HL-60/S4 (cell line): Measurements from ENCODE around the gene KCNK13.

Source experiments
- in situ Hi-C: fragments of 300-500 bp; cut with MboI; formaldehyde crosslinking; loops from 2 replicates; pipeline ENCODE4 v1.14.3; 2022; ENCODE audit warnings: low sequenced_read_pairs

The KCNK13 gene

DNA sequence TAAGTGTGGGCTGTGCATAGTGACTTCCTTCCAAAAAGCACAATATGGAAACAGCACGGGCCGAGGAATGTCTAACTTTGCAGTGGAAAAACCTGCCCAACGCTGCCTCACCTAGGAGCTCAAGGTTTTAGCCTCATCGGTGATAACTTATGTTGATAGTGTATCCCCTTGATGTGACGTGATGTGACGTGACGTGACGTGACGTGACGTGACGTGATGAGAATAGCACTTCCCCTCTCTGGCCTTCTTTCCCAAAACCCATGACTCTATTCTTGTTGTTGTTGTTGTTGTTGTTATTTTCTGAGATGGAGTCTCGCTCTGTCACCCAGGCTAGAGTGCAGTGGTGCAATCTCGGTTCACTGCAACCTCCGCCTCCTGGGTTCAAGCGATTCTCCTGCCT lies 64.5 kb downstream of the KCNK13 start:
- in situ Hi-C loops: no loop called here

DNA sequence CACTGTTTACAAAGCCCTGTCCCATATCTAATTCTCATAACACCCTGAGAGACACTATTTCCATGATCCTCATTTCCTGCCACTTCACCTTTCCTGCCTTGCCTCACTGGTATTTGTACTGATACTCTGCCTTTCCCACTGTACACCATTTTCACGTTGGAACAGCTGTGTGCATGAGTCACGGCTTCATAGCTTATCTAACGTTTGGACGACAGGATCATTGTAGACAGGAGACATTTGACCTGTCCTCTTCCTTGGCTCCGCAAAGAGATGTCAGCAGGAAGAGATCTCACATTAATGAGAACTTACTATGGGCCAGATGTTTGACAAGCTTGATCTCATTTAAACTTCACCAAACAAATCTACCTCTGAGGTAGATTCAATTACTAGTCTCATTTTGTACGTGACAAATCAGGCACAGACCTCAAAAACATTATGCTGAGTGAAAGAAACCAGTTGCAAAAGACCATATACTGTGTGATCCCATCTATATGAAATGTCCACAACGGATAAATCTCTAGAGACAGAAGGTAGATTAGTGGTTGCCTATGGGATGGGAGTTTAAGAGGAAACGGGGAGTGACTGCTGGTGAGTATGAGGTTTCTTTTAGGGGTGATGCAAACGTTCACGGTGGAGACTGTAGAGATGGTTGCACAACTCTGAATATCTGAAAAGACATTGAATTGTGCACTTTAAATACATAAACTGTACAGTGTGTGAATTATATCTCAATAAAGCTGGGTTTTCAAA lies 71.2 kb downstream of the KCNK13 start:
- in situ Hi-C loops: no loop called here

DNA sequence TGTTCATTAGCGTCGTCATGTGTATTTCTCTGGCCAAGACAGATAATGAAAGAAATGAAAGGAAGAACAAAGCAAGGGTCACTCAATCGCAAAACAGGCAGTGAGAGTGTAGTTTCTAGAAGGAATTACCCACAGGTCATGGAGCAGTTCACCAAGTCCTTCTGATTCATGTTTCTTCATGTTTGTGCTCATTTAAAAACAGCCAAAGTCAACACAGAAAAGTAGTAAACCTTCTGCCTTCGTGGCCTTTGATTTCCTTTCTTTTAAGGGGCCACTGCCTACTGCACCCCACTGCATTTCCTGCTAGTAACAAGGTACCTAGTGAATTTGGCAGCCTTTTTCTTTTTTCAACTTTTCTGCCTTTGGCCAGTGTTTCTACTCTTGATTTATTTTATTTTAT lies 75.1 kb downstream of the KCNK13 start:
- in situ Hi-C loops: no loop called here

GRCh38 chr14:90137807-90138206 lies 76.0 kb downstream of the KCNK13 start:
- in situ Hi-C loops: no loop called here

DNA sequence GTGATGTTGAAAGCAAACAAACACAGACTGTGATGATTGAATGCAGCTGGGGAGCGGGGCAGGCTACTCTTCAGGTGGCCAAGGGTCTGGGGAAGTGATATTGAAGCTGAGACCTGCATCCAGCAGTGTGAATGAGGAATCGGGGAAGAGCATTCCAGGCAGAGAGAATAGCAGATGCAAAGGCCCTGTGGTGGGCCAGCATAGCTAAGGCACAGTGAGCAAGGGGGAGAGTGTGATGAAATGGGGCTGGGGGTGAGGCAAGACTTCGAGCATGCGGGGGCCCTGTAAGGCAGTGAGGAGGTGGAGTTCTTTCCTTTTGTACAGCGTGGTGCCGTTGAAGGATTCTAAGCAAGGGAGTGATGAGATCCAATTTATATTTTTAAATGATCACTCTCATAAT lies 77.4 kb downstream of the KCNK13 start:
- in situ Hi-C loops: no loop called here

GRCh38 chr14:90140298-90140955 lies 78.6 kb downstream of the KCNK13 start:
- in situ Hi-C loops: no loop called here

DNA sequence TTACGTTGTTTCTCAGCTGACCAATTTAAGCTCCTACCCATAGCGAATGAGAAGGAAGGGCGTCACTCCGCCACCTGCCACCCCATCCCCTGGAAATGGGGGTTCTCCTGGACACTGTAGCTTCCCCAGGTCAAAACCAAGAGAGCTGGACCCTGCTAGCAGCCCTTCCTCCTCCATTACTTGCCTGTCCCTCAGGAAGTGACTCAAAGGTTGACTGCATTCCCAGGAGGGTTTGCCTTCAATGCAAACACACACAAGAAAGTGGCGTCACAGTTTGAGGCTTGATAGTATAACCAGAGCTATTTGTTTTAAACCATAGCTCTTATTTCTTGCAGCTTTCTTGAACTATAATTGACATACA lies 79.1 kb downstream of the KCNK13 start:
- in situ Hi-C loops: no loop called here

DNA sequence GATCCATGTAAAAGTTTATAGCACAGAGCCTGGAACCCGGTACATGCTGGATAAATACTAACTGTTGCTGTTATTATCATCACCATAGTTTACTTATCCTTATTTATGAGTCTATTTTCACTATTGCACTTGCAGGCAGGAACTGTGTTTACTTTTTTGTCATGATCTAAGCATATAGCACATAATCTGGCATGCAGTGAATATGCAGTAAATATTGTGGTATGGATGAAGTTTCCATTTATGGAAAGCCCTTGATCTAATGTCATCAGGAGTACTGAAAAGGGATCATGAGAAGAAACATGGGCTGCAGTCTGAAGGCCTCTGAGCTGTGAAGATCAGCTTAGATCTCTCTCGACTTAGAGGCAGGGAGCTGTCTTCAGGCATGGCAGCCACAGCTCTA lies 91.6 kb downstream of the KCNK13 start:
- in situ Hi-C loops: no loop called here

- in situ Hi-C loops: no loop called here
Observed at GRCh38 chr14:90154110-90154509, 92.3 kb downstream of the KCNK13 start.

GRCh38 chr14:90159146-90159545 lies 97.4 kb downstream of the KCNK13 start:
- in situ Hi-C loops: no loop called here

GRCh38 chr14:90159688-90160087 lies 97.9 kb downstream of the KCNK13 start:
- in situ Hi-C loops: no loop called here

- in situ Hi-C loops: no loop called here
Observed at GRCh38 chr14:90161129-90161528, 99.3 kb downstream of the KCNK13 start.

DNA sequence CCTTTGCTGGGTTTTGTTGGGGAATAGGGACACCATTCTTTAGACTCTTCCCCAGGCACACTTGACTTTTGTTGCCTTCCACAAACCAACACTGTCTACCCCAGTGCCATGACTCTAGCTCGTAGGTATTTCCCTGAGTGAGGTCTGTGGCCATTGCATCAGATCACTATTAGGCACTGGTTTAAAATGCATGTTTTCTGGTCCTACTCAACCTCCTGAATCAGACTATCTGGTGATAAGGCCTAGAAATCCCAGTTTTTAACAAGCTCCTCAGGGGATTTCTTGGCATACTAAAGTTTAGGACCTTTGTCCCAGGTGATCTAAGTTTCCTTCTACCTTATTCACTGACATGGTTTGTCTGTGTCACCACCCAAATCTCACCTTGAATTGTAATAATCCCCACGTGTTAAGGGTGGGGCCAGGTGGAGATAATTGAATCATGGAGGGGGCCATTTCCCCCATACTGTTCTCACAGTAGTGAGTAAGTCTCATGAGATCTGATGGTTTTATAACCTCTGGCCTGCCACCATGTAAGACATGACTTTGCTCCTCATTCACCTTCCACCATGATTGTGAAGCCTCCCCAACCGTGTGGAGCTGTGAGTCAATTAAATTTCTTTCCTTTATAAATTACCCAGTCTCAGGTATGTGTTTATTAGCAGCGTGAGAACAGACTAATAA lies 106.8 kb downstream of the KCNK13 start:
- in situ Hi-C loops: no loop called here

- in situ Hi-C loops: no loop called here
Observed at GRCh38 chr14:90175631-90176030, 113.8 kb downstream of the KCNK13 start.

DNA sequence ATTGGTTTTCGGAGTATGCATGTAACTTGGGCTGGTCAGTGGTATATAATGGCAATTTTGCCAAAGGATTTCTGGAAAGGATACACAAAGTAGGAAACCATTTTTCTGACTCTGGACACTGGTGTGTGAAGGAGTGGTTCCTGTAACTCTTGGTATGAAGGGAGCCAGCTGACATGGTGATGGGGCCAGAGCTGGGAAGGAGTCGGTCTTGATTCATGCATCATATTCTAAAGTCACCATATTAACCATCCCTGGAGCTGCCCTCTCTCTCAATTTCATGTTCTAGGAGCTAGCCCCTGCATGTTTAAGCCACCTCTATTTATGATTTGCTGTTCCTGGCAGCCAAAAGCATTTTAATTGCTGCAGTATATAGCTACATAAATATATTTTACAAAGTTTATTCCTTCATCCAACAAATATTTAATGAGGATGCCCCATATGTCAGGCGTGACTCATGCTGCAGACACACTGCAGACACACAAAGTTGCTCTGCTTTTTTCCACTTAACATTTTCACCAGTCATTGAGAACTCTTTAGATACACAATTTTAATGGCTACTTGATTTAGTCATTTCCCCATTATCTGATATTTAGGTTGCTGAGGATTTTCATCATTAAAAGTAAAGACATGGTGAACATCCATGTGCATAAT lies 115.9 kb downstream of the KCNK13 start:
- in situ Hi-C loops: no loop called here

DNA sequence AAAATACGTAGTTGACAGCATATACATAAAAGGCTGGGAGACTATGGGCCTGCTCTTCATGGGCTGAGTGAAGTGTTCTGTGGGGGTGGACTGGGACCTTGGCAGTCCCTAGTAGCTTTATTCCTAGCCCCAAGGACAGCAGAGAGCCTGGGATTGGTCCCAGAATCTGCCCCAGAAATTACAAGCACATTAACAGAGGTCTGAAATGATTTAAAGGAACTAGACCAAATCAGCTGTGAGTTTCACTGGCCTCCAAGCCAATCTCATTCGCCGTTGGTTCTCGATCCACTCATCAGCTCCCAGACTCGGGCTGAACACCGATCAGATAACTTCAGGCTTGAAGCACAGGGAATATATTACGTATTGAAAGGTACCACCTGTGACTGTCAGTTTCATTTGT lies 117.6 kb downstream of the KCNK13 start:
- in situ Hi-C loops: no loop called here

DNA sequence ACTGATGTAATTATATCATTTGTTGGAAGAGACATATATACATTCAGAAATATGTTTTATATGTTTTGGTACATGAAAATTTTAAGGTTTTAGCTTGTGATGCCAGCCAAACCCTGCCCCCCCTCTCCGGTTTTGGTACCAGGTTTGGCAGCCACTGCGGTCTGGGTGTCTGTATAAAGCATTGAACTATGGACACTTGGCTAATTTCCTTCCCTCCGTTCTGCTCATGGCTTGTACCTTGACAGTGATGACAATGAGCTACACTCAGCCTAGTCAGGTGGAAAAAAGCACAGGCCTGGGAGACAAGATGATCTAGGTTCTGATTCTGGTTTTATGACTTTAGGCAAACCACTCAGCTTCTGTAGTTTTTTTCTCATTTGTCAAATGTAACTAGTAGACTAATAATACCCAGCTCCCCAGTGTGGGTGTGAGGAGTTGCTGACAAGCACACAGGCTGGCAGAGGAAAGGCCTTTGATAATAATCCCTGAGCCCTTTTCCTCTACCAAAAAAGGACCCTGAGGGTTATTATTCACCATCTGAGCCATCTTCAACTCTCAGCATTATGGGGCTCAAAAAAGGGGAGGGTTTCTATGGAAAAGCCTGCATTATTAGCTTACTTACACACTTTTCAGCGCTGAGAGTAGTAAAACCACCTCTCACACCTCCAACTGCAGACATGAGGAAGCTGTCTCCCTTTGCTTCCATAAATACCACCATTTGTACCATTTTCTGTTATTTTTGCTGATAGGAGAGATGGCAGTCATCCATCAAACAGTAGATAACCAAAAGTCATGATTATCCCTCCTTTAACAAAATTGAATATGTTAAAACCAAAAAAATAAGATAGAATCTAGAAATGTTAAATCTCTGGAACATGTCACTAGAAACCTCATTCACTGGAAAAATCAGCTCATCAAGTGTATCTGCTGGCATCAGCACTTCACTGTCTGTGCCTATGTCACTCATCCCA lies 118.3 kb downstream of the KCNK13 start:
- in situ Hi-C loops: no loop called here

DNA sequence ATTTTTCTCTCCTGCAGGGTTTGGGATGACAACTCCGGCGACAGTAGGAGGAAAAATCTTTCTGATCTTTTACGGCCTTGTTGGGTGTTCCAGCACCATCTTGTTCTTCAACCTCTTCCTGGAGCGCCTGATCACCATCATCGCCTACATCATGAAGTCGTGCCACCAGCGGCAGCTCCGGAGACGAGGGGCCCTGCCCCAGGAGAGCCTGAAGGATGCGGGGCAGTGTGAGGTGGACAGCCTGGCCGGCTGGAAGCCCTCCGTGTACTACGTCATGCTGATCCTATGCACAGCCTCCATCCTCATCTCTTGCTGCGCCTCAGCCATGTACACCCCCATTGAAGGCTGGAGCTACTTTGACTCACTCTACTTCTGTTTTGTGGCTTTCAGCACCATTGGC lies 122.3 kb downstream of the KCNK13 start:
- in situ Hi-C loops: no loop called here

DNA sequence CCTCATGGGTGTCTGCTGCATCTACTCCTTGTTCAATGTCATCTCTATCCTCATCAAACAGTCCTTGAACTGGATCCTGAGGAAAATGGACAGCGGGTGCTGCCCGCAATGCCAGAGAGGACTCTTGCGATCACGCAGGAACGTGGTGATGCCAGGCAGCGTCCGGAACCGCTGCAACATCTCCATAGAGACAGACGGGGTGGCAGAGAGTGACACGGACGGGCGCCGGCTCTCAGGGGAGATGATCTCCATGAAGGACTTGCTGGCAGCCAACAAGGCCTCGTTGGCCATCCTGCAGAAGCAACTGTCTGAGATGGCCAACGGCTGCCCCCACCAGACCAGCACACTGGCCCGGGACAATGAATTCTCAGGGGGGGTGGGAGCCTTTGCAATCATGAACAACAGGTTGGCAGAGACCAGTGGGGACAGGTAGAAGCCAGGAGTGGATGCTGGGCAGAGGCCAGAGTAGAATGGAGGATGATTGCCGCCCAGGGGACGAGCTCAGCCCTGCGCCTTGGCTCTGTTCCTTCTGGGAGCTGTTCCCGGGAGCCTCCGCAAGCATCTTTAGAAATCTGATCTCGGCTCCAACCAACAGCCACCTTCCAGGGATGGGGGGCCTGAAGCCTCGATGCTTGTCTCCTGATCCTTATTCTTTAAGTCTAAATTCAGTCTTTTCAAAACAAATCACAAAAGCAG lies 122.9 kb downstream of the KCNK13 start:
- in situ Hi-C loops: no loop called here

GRCh38 chr14:90188588-90188987 lies 126.8 kb downstream of the KCNK13 start:
- in situ Hi-C loops: no loop called here
